Renal cortex interstitium (tissue), 11 donors: ENCODE results near the gene GRXCR1. TPM values are rescaled to one million over a fixed set of nuclear protein-coding genes. Genes with fewer than 3 reads are reported as not detected.

ENCODE experiments used
- DNase-seq, 11 donors: peaks; one replicate each; pipeline ENCODE4 v3.0.0-alpha.2; 2013; ENCODE audit warnings: low read depth in 9 of 11, low spot score in 4 of 11; ENCODE audit errors: extremely low read depth in 1 of 11
- polyA plus RNA-seq, 3 donors: library from polyadenylated mRNA; unstranded; fragments of 120-200 nt; gene quantifications; one replicate each; pipeline ENCODE4 v1.2.1, GENCODE V29; 2013; ENCODE audit not compliant: insufficient read length in 3 of 3

The GRXCR1 gene
- polyA plus RNA-seq, 3 donors, result not detected

DNA sequence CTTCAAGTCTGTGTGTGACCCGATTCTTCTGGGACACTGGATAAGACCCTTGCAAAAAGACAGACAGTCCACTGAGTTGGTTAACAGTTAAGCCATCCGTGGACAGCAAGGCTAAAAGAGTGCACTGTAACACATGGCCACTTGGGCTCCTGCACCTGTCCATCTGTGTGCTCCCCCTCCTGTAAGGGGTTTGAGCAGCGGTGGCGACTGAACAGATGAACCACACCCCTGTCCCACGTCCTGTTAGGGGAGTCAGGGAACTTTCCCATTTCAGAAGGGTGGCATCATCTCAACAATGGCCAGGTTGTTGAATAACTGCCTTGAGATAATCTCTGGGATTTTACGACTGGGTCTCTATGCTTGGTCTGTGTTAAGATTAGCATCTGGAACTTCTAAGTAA lies 178.6 kb downstream of the GRXCR1 start:
- no peak for DNase-seq

Other genes with a start within 250 kb of the GRXCR1 start
- gene ATP8A1, start 235.6 kb upstream of the GRXCR1 start, polyA plus RNA-seq, result 10 to 100 TPM; 27.3 to 36.1 (median 31.1) TPM